A549 (cell line): ENCODE measurements around the gene ZNF70. TPM values are rescaled to one million over a fixed set of nuclear protein-coding genes. Genes with fewer than 3 reads are reported as not detected.

Experiments used
- ATAC-seq, 2 experiments: fragments of 200-7000 bp in 1 of 2; fragments of >200 bp in 1 of 2; cut with Nextera tagmentation in 1 of 2; cut with Tn5 transposase in 1 of 2; 3 replicates each; pipeline versions ENCODE4 v1.8.0 to v1.9.1; 2018 to 2020; ENCODE audit warnings: mild to moderate bottlenecking in 1 of 2, moderate library complexity in 1 of 2
- CTCF ChIA-PET: fragments of 300-600 bp; sonication (Branson Sonifier 250); formaldehyde crosslinking; extraction: SDS; loops from one replicate; lab custom pipeline; 2021; ENCODE audit warnings: antibody characterized with exemption, inconsistent platforms; lab: Yijun Ruan, JAX
- POLR2A ChIA-PET: fragments of 350-600 bp; formaldehyde crosslinking; extraction: SDS; loops from one replicate; lab custom pipeline; 2021; ENCODE audit warnings: antibody characterized with exemption, inconsistent platforms; lab: Yijun Ruan, JAX
- DNase-seq, 2 experiments: peaks; one replicate each; pipeline versions ENCODE4 v3.0.0 to v3.0.0-alpha.2; 2011 to 2016; ENCODE audit warnings: low read depth in 1 of 2, low spot score in 1 of 2
- FAIRE-seq: peaks from 2 replicates; lab custom pipeline; 2011; peaks lifted over from hg19 to GRCh38; lab: Jason Lieb, UNC
- H3K27ac ChIP-seq, 2 experiments: fragments of >200 bp; sonication (Bioruptor Twin); formaldehyde crosslinking; 3 replicates each; pipeline ENCODE4 v1.5.1; 2016 to 2017
- H3K4me1 ChIP-seq: fragments of >200 bp; sonication (Bioruptor Twin); formaldehyde crosslinking; 3 replicates; pipeline ENCODE4 v1.6.1; 2016
- H3K4me2 ChIP-seq: fragments of >200 bp; sonication (Bioruptor Twin); formaldehyde crosslinking; 3 replicates; pipeline ENCODE4 v1.6.1; 2016
- H3K4me3 ChIP-seq: fragments of >200 bp; sonication (Bioruptor Twin); formaldehyde crosslinking; 3 replicates; pipeline ENCODE4 v1.5.1; 2016
- H3K9me3 ChIP-seq: fragments of >200 bp; sonication (Bioruptor Twin); formaldehyde crosslinking; 3 replicates; pipeline ENCODE4 v1.6.1; 2016
- BCL3 ChIP-seq: fragments of >200 bp; sonication (Bioruptor Twin); formaldehyde crosslinking; IDR thresholded peaks from 3 replicates; pipeline ENCODE4 v1.6.1; 2016
- CTCF ChIP-seq: fragments of >200 bp; sonication (Bioruptor Twin); formaldehyde crosslinking; IDR thresholded peaks from 3 replicates; pipeline ENCODE4 v1.5.1; 2016
- GATA3 ChIP-seq: IDR thresholded peaks from 2 replicates; pipeline ENCODE4 v1.6.1; 2012; ENCODE audit warnings: borderline replicate concordance
- HDAC2 ChIP-seq: fragments of 200-600 bp; sonication (generic); IDR thresholded peaks from 2 replicates; pipeline ENCODE4 v1.6.1; 2016
- HES2 ChIP-seq: fragments of >200 bp; sonication (Bioruptor Twin); formaldehyde crosslinking; IDR thresholded peaks from 2 replicates; pipeline ENCODE4 v1.6.1; 2016
- HOXB13 ChIP-seq: fragments of 250-450 bp; sonication (Bioruptor Pico); IDR thresholded peaks from 2 replicates; pipeline ENCODE4 v1.5.0; 2020; ENCODE audit warnings: low read depth, mild to moderate bottlenecking, moderate library complexity
- JUN ChIP-seq, 2 experiments: fragments of >200 bp; sonication (Bioruptor Twin); formaldehyde crosslinking; IDR thresholded peaks; 2 replicates in 1 of 2; 3 replicates in 1 of 2; pipeline ENCODE4 v1.6.1; 2016 to 2017
- MAFK ChIP-seq: fragments of 450-650 bp; IDR thresholded peaks from 2 replicates; pipeline ENCODE4 v1.6.1; 2014; ENCODE audit not compliant: partially characterized antibody
- MAX ChIP-seq: IDR thresholded peaks from 2 replicates; pipeline ENCODE4 v1.6.1; 2012
- NFE2L2 ChIP-seq: fragments of 150-350 bp; conservative IDR thresholded peaks from 2 replicates; pipeline ENCODE4 v1.6.1; 2014; ENCODE audit warnings: low read length
- NR3C1 ChIP-seq: fragments of >200 bp; sonication (Bioruptor Twin); formaldehyde crosslinking; IDR thresholded peaks from 3 replicates; pipeline ENCODE4 v1.6.1; 2017
- PBX3 ChIP-seq: IDR thresholded peaks from 2 replicates; pipeline ENCODE4 v1.6.1; 2012
- REST ChIP-seq: fragments of 200-600 bp; sonication (generic); IDR thresholded peaks from 2 replicates; pipeline ENCODE4 v1.6.1; 2016; ENCODE audit warnings: antibody characterized with exemption, mild to moderate bottlenecking, moderate library complexity
- RFX5 ChIP-seq: fragments of 450-650 bp; IDR thresholded peaks from 2 replicates; pipeline ENCODE4 v1.7.1; 2014; ENCODE audit warnings: antibody characterized with exemption, mild to moderate bottlenecking, moderate library complexity
- RNF2 ChIP-seq: fragments of 200-600 bp; sonication (generic); IDR thresholded peaks from 2 replicates; pipeline ENCODE4 v1.6.1; 2016; ENCODE audit warnings: low read depth, mild to moderate bottlenecking, antibody characterized with exemption, moderate library complexity, borderline replicate concordance
- SREBF2 ChIP-seq: fragments of 450-650 bp; IDR thresholded peaks from 2 replicates; pipeline ENCODE4 v1.6.1; 2014; ENCODE audit warnings: mild to moderate bottlenecking, moderate library complexity
- USF2 ChIP-seq: fragments of 450-650 bp; IDR thresholded peaks from 2 replicates; pipeline ENCODE4 v1.6.1; 2014; ENCODE audit warnings: antibody characterized with exemption
- ZNF302 ChIP-seq: fragments of 250-450 bp; sonication (Bioruptor Pico); IDR thresholded peaks from 2 replicates; pipeline ENCODE4 v1.9.0; 2021; ENCODE audit warnings: inconsistent platforms, mild to moderate bottlenecking, moderate library complexity
- ZSCAN20 ChIP-seq: fragments of 250-450 bp; sonication (Bioruptor Pico); IDR thresholded peaks from 2 replicates; pipeline ENCODE4 v1.8.0; 2022; ENCODE audit warnings: mild to moderate bottlenecking, moderate library complexity
- whole genome bisulfite sequencing: methylation state at CpG from one replicate; pipeline ENCODE4 v1.1.6; 2017; ENCODE audit errors: missing lambda C conversion rate; 5-methylcytosine and 5-hydroxymethylcytosine counted together
- polyA plus RNA-seq, 4 experiments: library from polyadenylated mRNA; depleted of rRNA in 3 of 4; stranded (reverse); fragments of >200 nt; fragmentation: RNase III in 1 of 4; extraction: RNeasy Plus Mini Kit Qiagen cat#74134 plus additional on column Dnase treatment in 1 of 4; gene quantifications; 2 replicates in 3 of 4; 3 replicates in 1 of 4; pipeline ENCODE4 v1.2.3, GENCODE V29; 2011 to 2017

Gene ZNF70
- polyA plus RNA-seq, 2 of the 4 experiments (the other 2 are of a cell fraction) = 0.88 to 1.2 TPM

GRCh38 chr22:23695571-23696325, 55.2 kb downstream of the ZNF70 start:
- peaks cover 1% of the 10 kb centered on the region; the same call in 1 of the 3 replicates for H3K4me1 ChIP-seq
- 86% methylated on average over 17 of the region's 19 CpGs for WGBS
- no peak overlapping the region for H3K4me2 ChIP-seq
- no peak for ATAC-seq
- TF ChIP-seq HOXB13 = no peak
- no peak for TF ChIP-seq JUN (IDR thresholded peaks at IDR 0.05)
- TF ChIP-seq RFX5 = no peak
- TF ChIP-seq HDAC2 = no peak
- no peak for TF ChIP-seq REST
- no peak for TF ChIP-seq CTCF
- no peak for TF ChIP-seq ZSCAN20 (CRISPR knock-in tag)
- TF ChIP-seq GATA3 = no peak
- TF ChIP-seq MAFK = no peak
- no peak for TF ChIP-seq ZNF302 (CRISPR knock-in tag)
- TF ChIP-seq PBX3 = no peak
- TF ChIP-seq NFE2L2 = no peak
- no peak for TF ChIP-seq SREBF2
- no peak for TF ChIP-seq RNF2
- no peak for TF ChIP-seq USF2
- no peak for TF ChIP-seq BCL3
- TF ChIP-seq NR3C1 = no peak
- no peak for TF ChIP-seq MAX
- no peak for TF ChIP-seq HES2
- POLR2A ChIA-PET = no interaction called here
- FAIRE-seq = no peak
- CTCF ChIA-PET = interaction anchor here (1.5 kb wide), 1 partner anchor 10 kb away, joined by 3 read pairs; no protein-coding TSS in a partner anchor
- no peak overlapping the region for H3K27ac ChIP-seq
- DNase-seq = no peak
- no peak overlapping the region for H3K4me3 ChIP-seq
- H3K9me3 ChIP-seq = no peaks in the 10 kb centered on the region
